GM11168 (cell line): ENCODE measurements around the gene B4GALT1.

ENCODE experiments used
- in situ Hi-C: fragments of 300-500 bp; cut with MboI; formaldehyde crosslinking; loops from one replicate; pipeline ENCODE4 v1.12.0; 2022; ENCODE audit warnings: low sequenced_read_pairs; ENCODE audit not compliant: unreplicated experiment

B4GALT1 gene

GRCh38 chr9:33144551-33144950 lies 22.6 kb downstream of the B4GALT1 start:
- in situ Hi-C loops, result no loop called here

DNA sequence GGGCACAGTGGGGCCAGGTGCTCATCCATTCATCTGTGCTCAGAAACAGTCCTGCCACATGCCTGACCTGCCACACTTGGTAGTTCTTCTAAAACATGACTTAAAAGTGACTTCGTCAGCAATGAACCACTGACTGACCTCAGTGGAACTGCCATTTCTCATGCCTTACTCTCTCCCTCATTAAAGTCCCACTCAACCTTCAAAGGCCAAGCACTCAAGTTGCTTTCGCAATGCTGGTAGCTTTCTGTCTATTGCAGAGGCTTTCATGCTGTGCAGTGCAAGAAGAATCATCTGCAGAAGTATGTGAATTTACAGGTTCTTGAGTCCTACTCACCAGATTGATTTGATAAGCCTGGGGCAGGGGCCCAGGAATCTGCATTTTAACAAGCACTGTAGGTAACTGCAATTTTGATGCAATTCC lies 23.9 kb downstream of the B4GALT1 start:
- in situ Hi-C loops, result no loop called here

DNA sequence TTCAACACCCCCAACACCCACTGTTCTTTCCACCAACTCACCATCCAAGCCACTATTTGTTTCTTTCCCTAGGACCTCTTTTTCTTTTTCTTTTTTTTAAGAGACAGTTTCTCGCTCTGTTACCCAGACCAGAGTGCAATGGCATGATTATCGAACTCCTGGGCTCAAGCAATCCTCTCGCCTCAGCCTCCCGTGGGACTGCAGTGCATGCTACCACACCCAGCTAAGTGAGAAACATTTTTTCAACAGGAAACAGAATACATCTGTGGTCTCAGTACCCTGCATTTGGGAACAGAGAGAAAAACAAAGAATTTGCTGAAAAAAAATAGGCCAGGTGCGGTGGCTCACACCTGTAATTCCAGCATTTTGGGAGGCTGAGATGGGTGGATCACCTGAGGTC lies 24.6 kb downstream of the B4GALT1 start:
- in situ Hi-C loops, result no loop called here

DNA sequence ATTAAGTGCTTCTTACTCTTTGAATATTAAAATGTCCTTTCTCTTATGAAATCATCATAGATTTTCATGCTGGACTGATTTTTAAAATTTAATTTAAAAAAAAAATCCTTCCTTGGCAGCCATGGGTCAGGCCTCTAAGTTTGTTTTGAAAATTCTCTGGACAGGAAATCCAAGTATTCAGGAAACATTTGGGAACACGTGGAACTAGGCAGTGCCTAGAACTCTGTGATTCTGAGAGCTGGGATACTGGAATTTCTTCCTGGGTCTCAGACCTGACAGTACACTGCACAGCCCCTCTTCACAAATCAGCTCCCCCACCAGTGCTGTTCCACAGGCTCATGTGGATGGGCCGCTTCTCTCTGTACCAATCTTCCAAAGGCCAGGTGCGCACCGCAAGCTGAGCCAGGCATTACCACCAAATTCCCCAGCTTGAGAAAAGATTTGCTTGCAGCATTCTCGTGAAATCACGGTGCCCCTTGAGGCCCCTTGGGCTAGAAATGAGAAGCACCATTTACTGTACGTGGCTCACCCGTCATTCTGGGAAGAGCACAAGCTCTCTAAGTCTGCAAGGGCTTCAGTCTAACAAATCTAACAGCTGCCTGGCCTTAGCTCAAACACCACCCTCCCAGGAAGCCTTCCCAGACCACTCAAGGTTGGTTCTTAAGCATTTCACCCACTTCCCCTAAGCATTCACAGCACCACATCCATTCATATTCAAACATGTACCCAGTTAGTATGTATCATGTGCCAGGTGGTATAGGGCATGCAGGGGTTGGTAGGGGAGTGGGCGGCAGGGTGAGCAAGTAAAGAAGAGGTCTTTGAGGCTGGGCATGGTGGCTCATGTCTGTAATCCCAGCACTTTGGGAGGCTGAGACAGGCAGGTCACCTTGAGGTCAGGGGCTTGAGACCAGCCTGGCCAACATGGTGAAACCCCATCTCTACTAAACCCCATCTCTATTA lies 26.5 kb downstream of the B4GALT1 start:
- in situ Hi-C loops, result no loop called here

DNA sequence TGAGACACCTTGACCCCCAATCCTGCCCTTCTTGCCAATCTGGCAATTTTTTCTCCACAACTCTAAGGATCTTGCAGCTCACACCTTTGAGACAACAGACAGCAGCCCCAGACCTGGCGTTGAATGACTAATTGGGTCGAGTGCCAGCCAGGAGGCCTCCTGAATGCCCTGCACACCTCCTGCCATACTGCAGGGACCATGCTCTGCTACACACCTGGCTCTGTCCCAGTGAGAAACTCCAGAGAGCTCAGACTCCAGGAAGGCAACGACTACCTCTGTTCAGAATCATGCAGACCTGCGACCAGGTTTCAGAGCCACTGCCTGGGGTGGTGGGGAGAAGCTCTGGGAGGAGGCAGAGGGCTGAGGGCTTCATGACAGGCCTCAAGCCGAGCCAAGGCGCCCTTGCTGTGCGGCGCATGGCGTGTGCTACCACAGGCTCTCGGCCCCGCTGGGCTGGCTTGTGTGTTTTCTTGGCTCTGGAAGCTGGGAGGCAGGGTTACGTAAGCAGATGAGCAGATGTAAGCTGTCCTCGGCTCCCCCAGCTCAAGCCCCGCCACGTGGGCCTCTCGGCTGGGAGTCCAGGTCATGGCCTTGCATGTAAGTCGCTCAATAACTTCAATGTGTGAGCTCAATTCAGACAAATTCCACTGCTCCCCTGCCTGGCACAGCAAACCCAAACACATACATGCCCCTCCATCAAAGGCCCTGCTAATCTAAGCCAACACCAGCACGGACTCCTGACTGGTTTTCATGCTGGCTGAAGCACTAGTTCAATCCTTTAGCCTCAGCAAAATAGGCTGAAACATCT lies 27.5 kb downstream of the B4GALT1 start:
- in situ Hi-C loops, result no loop called here

DNA sequence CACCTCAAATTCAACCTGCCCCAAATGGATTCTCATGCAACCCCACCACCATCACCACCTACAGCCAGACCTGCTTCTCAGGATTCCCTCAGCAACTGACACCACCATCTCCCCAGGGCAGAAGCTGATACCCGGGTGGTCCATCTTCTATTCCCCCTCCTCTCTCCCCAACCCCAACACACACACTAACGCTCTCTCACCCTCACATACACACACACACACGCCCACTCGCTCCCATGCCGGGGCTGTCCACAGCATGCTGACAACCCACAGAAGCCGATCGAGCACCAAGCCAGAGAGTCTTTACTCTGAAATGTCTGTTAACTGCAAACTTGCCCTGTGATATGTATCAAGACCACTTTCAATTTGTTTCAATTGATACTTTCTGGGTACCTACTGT lies 28.4 kb downstream of the B4GALT1 start:
- in situ Hi-C loops, result no loop called here

DNA sequence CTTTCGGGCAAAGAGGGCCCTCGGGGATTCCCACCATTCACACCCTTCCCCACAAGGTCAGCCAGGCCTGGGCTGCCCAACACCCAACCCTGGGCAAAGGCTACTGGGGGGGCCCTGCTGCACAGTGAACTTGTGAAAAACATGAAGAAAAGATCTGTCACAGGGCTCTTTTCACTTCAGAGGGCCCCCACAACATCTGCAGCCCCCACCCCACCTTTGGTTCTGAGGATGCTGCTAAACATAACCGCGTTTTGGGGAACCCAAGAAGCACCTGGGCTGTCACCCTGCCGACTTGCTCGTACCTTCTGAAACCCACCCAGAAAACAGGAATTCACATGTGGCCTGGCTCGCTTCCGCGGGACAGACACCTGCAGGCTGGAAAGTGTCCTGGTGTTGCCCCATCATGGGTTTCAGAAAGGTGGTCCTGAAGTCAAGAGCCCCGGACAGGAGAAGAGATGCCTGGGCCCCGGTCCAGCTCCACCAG lies 29.3 kb downstream of the B4GALT1 start:
- in situ Hi-C loops, result no loop called here

DNA sequence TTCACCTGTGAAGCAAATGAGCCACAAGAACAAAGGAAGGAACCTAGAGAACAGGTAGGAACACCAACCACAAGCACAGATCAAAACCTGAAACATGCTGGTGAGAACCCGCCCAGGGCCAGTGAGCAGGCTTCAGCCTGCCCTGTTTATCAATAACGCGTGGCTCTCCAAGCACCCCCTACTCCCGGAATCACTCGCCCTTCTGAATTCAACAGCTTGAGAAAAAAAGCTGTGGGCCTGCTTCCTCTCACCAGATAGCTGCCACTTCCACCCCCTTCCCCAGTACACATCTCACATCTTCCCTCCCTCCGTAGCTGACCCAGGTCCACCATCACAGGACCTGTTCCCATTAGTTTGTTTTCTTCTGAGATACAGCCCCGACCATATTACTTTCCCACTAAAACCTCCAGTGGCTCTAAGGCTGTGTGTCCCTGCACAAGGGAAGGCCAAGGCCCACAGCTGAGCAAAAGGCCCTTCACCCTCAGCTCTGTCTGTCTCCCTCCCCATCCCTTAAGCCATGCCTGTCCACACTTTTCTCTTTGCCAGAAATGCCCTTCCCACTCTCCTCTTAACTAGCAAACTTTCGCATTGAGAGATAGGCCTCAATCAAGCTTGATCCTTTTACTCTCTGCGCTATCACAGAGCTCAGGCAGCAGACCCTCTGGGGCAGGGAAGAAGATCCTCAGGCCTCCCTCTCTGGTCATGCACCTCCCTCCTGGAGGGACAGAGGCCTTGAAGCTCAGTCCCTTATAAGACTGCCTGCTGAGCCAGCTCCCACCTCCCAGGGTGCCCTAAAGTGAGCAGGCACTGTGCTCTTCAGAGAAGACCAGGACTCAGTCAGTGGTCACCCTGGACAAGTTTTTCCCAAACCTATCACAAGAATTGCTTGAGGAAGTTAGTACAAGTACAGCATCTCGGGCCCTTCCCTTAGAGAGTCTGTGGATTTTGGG lies 30.1 kb downstream of the B4GALT1 start:
- in situ Hi-C loops, result no loop called here

DNA sequence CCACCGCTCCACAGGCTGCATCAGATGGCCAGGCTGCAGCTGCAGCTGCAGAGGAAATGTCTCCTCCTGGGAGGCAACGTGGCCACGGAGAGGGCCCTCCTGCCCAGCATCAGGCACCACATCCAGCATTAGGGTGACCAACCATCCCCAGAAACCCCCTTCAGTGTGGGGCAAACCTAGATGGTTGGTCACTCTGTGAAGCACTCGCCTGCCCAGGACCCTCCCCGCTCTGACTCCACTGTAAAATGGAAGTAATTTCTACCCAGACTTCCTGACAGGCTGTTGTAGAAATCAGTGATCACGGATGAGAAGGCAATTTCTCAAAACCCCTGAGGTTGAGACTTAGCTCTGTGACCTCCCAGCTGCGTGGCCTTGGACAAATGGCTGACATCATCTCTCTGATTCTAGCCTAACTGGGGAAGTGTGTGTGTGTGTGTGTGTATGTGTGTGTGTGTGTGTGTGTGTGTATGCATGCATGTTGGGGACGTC lies 31.6 kb downstream of the B4GALT1 start:
- in situ Hi-C loops, result no loop called here

GRCh38 chr9:33135031-33135461 lies 32.1 kb downstream of the B4GALT1 start:
- in situ Hi-C loops, result no loop called here

DNA sequence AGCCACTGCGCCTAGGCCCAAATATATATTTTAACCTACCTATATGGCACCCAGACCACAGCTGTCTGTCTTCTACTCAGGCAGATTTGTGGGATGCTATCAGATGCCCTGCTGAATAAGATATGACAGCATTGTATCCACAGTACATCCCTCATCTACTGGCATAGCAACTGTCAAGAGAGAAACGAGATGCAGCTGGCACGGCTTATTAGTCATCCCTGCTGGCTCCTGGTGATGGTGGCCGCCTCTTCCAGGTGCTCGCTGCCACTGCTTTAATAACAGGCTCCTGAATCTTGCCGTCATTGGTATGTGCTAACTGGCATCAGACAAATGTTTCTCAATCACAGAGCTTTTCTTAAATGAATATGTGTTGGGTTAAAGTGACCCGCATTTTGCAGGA lies 34.0 kb downstream of the B4GALT1 start:
- in situ Hi-C loops, result no loop called here

DNA sequence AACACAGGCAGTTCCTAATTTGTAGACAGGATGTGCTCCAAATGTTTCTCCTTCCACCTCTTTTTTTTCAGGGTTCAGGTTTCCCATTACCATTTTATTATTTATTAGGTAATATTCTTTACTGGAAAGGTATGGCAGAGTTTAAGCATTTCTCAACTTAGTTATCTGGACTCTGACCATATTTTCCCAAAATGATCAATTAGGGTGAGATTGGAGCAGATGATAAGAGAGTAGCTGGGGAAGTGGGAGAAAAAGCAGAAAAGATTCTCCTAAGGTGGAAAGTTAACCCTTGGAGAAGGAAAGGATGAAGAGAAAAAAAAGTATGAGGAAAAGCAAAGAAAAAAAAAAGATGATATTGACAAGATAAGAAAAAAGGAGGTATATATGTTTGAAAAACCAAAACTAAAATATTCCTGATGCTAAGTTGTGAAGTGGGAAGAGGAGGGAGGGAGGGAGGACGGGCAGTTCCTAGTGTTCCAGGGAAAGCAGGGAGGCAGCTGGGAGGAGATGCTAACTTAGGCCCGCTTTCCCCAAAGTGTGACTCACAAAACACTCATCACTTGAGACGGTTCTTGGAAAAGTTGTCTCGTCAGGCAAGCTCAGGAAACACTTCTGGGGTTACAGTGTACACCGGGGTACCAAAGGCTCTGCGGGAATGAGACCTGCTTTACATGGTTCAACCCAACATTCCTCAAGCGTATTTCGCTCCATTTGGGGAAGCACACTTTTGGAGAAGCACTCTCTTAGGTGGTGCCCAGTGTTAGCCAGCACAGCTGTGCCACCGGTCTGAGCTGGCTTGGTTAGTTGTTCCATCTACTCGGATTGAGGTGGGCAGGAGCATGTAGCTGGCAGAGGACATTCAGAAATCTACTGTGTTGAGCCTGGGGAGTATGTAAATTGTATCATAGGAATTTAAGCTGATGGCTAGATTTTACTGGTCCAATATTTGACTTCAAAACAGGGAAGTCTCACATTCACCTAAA lies 35.1 kb downstream of the B4GALT1 start:
- in situ Hi-C loops, result no loop called here

GRCh38 chr9:33130961-33131789 lies 36.0 kb downstream of the B4GALT1 start:
- in situ Hi-C loops, result no loop called here

DNA sequence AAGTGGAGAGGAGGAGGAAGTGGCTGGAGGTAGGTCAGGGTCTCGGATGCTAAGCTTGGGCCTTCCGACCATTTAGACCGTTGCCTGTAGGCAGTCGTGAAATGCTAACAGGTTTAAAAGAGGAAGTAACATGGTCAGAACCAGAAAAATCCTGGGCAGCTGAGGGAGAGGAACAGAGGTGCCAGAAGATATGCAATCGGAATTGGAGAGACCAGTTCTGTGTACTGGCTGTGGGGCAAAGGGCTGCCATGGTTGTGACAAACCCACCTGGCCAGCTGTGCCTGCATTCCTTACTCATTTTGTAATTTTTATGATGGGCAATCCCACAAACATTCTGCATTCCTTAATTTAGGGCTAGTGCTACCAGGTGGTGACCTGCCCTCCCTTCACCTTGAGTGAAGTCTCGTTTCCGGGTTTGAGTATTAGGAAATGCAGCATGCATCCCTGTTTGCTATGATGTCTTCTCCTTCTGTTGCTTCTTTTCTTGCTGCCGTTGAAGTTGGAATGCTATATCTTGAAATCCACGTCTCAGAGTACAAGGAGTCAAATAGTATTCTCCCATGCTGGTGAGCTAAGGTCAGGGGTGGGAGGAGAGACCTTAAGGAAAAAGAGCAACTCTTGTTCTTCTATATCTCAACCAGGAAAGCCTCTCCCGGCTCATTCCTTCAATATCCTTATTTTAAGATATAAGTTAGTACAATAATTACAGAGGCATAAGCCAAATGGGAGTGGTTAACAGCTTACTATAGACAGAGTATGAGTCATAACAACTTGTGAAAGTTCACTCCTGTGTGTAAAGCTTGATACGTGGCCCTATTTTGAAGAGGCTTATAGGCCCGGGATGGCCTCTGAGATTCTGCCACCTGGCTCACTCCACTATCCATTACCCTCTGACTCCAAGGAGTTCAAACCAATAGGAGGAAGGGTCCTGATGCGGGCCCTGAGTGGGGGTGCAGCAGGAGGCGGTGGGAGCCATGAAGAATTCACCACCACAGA lies 37.0 kb downstream of the B4GALT1 start:
- in situ Hi-C loops, result no loop called here

- in situ Hi-C loops, result no loop called here
Observed at GRCh38 chr9:33129251-33129885, 37.8 kb downstream of the B4GALT1 start.

GRCh38 chr9:33128570-33128969 lies 38.6 kb downstream of the B4GALT1 start:
- in situ Hi-C loops, result no loop called here
